GM23338 (cell line): ENCODE results near the gene CITED4.

Experiments used
- CTCF ChIP-seq, 2 experiments: fragments of 200-600 bp in 1 of 2; sonication (generic) in 1 of 2; conservative IDR thresholded peaks; 2 replicates each; pipeline versions ENCODE4 v1.5.1 to v1.6.1; 2016 to 2017; ENCODE audit warnings: antibody characterized with exemption in 2 of 2, low read depth in 2 of 2, mild to moderate bottlenecking in 2 of 2, moderate library complexity in 1 of 2
- ZNF331 ChIP-seq: fragments of 250-450 bp; sonication (Bioruptor Pico); IDR thresholded peaks from 2 replicates; pipeline ENCODE4 v1.5.0; 2020; ENCODE audit warnings: low read depth, mild to moderate bottlenecking, moderate library complexity

DNA sequence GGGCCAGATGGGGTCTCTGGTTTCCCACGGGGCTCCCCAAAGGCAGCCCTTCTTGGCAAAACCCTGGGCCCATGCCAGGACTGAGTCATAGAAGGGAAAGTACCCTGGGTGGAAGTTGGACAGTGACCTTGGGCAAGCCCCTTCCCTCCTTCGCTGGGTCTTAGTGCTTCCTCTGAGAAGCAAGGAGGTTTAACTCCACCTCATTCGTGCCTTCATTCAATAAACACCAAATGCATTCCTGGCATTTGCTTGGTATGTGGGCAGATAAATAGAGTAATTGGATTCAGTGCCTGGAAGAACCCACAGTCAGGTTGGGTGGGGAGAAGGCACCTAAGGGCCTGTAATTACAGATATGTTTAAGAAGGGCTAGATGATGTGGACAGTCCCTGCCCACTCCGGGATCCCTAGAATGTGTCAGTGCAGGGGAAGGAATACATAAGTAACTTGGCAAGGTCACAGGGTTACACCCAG lies 36.3 kb upstream of the CITED4 start:
- TF ChIP-seq CTCF (conservative IDR thresholded peaks at IDR 0.05; ENCODE audit: low read depth in 2 of 2) (no peak), ZNF331 (CRISPR knock-in tag) (no peak)
